ENCODE measurements around the gene TARP.
"Not testable (repeated sequence)": the region's sequence is repeated elsewhere in the genome, so short reads cannot be mapped to it uniquely, and the experiment has no call there.

Gene TARP

DNA sequence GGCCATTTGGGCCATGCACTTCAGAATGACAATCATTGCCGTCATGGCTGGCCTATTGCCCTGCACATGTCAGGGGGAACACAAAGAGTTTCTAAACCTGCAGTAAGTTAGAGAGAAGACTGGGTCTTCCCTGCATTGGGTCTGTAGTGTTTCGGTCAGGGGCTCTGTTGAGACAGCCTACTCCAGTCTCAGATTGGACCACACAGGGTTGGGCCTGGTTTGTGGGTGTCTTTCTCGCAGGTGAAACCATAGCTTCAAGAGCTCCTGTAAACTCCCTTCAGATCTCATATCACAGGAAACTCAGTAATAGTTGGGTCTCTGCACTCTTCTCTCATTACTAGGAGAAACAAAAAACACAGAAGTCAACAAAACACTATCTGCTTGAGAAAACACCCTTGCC lies 7.3 kb upstream of the TARP start:
- DNase-seq (ENCODE audit: low read depth) = no peak
- H3K4me3 ChIP-seq (replicated peaks; ENCODE audit: low read depth, low read length) = no peak overlapping the region
- no peak for TF ChIP-seq CTCF (IDR thresholded peaks at IDR 0.05; ENCODE audit: low read length, missing control alignments)

GRCh38 chr7:38280000-38280399 lies 6.6 kb upstream of the TARP start:
- TF ChIP-seq CTCF (IDR thresholded peaks at IDR 0.05; ENCODE audit: low read length, missing control alignments) = no peak
- no peak for DNase-seq (ENCODE audit: low read depth)
- no peak overlapping the region for H3K4me3 ChIP-seq (replicated peaks; ENCODE audit: low read depth, low read length)

DNA sequence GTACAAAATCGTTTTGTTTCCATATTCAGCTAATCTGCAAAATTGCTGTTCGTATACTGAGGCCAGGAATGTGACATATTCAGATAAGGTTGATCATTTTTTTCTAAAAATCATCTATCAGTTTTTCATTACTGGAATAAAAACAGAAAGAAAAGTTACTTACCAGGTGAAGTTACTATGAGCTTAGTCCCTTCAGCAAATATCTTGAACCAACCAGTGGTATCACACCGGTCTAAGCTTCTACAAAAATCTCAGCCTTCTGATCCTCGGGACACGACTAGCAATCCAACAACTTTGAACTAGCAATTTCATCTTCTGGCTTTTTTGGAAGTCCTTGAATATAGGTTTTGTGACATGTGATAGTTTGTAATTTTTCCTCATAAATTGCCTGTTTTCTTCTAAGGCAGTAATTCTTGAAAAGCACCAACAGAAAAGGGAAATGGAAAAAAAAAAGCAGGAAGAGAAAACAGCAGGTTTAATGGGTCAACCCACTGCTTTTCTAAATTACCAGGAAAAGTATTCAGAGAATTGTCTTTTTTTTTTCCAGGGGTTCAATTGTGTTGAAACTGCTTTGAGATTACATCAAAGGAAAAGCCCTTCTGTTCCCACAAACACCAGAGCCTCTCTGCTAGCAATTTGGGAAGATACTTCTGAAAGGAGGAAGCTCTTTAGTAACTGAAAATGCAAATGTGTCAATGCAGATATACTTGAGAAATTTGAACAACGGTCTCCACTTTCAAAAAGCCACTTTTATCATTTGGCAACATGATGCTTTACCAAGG lies 2.9 kb upstream of the TARP start:
- no peak for DNase-seq (ENCODE audit: low read depth)
- no peak overlapping the region for H3K4me3 ChIP-seq (replicated peaks; ENCODE audit: low read depth, low read length)
- no peak for TF ChIP-seq CTCF (IDR thresholded peaks at IDR 0.05; ENCODE audit: low read length, missing control alignments)

DNA sequence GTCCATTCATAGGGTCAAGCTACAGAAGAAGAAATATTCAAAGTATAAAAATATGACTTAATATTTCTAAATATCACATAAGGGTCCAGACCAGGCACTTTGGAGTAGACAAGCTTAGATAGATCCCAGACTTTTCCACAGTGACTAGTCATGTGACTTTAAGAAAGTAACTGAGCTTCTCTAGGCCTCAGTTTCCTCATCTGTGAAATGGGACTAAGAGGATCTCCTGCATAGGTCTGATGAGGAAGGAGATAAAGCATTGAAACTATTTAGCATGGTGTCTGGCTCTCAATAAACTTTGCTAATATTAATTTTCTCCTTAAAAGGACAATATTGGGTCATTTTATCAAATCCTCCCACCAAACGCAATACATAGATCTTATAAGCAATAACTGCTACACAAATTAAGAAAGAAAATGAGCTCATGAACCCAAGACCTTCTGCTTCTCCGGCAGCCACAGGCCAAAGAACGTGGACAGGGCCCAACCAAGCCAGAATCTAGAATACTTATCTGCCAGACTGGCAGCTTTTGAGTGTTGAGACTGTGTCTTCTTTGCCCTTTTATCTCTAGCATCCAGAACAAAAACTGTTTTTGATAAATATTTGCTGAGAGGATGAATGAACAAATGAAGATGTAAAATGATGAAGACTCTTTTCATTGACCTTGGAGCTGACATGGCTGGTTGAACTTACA lies 1.6 kb upstream of the TARP start:
- DNase-seq (ENCODE audit: low read depth) = no peak
- TF ChIP-seq CTCF (IDR thresholded peaks at IDR 0.05; ENCODE audit: low read length, missing control alignments) = no peak
- H3K4me3 ChIP-seq (replicated peaks; ENCODE audit: low read depth, low read length) = no peak overlapping the region

GRCh38 chr7:38274486-38274885 lies 1.1 kb upstream of the TARP start:
- H3K4me3 ChIP-seq (replicated peaks; ENCODE audit: low read depth, low read length) = no peak overlapping the region
- peak; percentile 5 for DNase-seq (ENCODE audit: low read depth)
- no peak for TF ChIP-seq CTCF (IDR thresholded peaks at IDR 0.05; ENCODE audit: low read length, missing control alignments)

DNA sequence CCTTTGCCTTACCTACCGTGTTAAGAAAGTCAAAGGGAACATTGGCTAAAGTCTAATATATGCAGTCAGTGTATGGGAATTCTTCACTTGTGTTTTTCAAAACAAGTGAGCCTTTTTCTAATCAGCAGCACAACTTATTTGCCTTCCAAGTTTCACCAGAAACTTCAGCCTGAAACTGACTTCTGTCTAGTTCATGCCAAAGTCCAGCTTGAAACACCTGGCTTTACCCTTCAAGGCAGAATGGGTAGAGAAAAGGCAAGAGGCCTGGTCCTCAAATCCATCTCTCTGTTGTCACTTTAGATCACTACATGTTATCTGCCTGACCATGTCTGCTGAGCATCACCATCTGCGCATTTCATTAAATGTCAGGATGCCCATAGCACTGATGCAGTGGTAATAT lies 3.0 kb downstream of the TARP start:
- DNase-seq (ENCODE audit: low read depth) = not testable (repeated sequence)

GRCh38 chr7:38269704-38270346 lies 3.6 kb downstream of the TARP start:
- not testable (repeated sequence) for DNase-seq (ENCODE audit: low read depth); H3K4me3 ChIP-seq (replicated peaks; ENCODE audit: low read depth, low read length)

More for the DNA sequence above, 3.0 kb downstream of the TARP start:
- not testable (repeated sequence) for H3K4me3 ChIP-seq (replicated peaks; ENCODE audit: low read depth, low read length)

- H3K4me3 ChIP-seq (replicated peaks; ENCODE audit: low read depth, low read length); DNase-seq (ENCODE audit: low read depth): not testable (repeated sequence)
Measured at GRCh38 chr7:38265958-38266357, 7.5 kb downstream of the TARP start.

GRCh38 chr7:38264602-38265001 lies 8.8 kb downstream of the TARP start:
- not testable (repeated sequence) for DNase-seq (ENCODE audit: low read depth); H3K4me3 ChIP-seq (replicated peaks; ENCODE audit: low read depth, low read length)

DNA sequence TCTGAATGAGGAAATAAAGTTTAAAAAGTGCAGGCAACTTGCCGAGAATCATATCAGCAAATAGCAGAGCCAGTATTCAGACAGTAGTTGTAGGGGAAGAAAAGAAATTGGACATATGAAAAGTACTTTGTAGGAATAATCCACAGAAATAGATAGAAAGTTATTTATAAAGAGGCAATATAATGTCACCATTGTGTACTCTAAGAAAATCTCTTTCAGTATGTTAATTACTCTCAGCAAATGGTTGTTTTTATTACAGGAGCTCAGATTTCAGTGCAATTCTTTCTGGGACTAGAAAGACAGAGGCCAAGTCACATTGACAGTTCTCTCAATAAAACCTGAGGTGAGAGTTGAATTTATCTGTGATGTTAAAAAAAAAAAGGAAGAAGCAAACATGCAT lies 10.2 kb downstream of the TARP start:
- DNase-seq (ENCODE audit: low read depth); H3K4me3 ChIP-seq (replicated peaks; ENCODE audit: low read depth, low read length): not testable (repeated sequence)
